Measurements from ENCODE around the gene COL13A1.

COL13A1 gene

DNA sequence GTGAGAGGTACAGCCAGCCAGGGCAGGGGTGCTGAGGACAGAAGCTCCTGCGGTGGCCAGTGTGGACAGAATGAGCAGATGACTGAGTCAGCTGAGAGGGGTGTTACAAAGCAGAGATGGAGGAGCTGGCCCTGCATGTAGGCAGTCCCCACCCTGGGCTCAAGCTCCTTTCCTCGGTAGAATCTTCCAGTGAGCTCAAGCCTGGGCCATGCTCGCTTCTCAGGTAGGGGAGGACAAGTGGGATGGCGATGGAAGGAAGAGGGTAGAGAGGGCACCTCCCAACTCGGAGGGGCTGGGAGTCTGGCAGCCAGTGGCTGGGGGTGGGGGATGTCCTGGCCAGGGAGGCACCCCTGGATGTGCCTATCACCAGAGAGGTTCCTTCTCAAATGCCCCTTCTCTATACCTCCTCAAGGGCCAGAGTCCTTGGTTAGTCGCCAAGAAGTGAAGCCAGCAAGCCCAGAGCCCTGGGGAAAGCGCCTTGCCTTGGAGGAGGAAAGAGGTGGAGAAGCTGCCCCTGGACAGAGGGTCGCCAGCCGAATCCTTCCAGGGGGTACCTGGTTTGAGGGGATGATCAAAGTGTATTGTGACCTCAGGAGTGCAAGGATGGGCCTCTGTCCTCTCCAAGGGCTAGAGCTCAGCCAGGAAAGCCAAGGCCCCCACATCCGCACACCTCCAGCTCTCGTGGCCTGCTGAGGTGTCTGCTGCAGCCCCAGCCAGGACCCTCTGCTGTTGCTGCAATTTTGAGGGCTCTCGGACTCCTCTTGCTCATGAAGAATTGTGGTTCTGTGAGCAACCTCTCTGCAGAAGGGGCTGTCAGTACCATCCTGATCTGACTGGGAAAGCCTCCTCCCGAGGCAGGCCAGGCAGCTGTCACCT lies 162.4 kb downstream of the COL13A1 start:
- DNase-seq (ENCODE audit: low read depth): no peak

DNA sequence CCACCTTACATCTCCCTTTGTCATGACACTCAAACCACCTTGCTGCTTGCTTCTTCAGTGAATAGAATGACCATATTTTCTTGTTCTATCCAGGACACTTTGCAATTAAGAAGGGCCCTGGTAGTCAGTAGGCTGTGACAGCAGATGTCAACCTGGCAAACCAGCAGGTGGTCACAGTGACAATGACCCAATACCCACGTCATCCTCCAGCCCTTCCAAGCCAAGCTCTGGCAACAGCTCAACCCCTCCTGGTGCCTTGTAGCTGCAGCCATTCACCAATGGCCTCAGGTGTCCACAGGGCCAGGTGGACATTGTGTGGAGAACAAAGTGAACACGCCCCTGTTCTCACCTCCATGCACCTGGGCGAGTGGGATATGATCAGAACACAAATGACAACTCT lies 163.4 kb downstream of the COL13A1 start:
- no peak for DNase-seq (ENCODE audit: low read depth)

- DNase-seq (ENCODE audit: low read depth): no peak
Measured at GRCh38 chr10:69965919-69966662, 164.4 kb downstream of the COL13A1 start.

- no peak for DNase-seq (ENCODE audit: low read depth)
Measured at GRCh38 chr10:69968830-69969229, 167.1 kb downstream of the COL13A1 start.

- DNase-seq (ENCODE audit: low read depth): no peak
Measured at GRCh38 chr10:69969977-69970376, 168.3 kb downstream of the COL13A1 start.

DNA sequence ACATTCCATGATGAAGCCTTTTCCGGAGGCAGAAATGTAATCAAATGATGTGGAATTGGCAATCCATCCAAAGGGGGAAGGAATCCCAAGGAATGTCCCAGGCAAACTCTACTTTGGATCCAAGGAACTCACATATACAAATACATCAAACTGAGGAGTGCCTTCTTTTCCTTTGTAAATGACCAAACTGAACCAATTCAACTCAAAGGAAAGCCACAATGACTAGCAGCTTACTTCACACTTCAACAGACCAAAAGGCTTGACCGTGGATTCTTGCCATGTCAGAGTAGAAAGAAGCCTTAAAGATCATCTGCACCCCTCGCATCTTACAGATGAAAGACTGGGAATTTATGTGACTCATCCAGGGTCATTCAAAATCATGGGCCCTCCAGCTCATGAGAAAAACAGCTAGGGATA lies 171.3 kb downstream of the COL13A1 start:
- DNase-seq (ENCODE audit: low read depth): no peak

DNA sequence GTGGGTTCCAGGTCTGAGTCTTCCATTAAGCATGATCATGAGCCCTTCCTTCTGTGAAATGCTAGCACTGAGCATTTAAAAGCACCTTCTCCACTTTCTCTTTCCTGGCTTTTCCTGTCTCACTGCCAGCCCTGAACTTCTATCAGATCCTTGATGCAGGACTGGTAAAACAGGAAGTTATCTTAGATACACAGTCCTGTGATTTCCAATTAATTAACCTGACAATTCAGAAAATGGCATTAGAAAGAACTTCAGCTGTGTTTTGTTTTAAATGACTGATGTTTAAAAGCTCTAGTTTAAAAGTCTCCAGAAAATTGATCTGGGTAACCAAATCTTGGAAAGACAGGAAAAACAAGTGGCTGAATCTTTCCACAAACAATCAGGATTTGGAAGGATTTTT lies 172.0 kb downstream of the COL13A1 start:
- DNase-seq (ENCODE audit: low read depth): no peak

DNA sequence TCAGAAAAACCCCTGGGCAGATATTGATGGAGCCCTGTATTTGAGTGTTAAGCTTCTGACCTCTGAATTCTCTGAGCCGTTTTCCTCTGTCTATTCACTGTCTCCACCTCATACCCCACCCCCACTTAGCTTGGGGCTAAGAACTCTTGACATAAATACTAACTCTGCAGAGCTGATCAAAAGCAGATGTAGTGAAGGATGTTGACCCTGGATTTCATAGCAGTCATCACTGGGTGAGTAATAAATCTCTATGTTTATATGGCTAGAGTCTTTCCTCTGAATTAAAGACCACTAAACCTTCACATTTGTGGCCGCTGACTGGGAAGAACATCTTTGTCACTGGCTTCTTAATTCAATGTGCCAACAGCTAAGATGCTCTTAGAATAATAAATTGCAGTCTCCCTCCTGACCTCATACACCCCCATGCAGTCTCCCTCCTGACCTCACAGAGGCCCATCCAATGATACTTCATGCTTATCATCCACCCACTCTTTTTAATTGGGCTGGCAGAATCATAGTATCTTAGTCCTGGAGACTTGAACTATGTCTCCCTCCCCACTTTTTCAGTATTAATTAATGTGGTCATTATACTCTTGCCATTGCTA lies 172.9 kb downstream of the COL13A1 start:
- no peak for DNase-seq (ENCODE audit: low read depth)

DNA sequence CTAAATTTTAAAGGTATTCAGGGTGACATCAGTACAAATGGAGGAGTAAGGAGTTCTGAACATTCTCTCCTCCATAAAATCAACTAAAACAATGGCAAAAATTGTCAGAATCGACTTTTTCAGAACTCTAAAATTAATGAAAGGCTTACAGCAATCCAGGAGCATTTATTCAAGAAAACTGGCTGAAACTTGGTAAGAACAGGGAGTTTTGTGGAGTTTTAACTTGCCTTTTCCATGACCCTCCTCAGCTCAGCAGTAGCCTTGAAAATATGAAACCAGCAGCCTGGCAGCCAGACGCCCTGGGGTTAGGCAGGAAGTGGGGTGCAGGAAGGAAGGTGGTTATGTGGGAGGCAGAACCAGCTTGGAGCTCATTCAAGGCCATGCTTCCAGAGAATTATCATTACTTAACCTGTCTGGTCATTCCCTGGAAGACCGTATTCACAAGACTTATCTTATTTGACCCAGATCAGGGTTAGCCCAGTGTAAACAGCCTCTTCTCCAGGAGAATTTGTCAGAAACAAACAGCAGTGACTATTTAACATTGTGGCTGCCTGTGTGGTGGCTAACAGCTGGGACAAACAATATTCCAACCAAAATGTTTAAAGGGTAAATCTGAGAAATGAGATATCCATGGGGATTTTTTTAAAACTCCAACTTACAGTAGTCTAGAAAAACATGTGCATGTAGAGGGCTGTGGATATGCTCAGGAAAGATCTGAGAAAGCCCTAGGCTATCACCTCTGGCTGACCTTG lies 175.3 kb downstream of the COL13A1 start:
- no peak for DNase-seq (ENCODE audit: low read depth)

- DNase-seq (ENCODE audit: low read depth): no peak
Measured at GRCh38 chr10:69979174-69979573, 177.5 kb downstream of the COL13A1 start.

- DNase-seq (ENCODE audit: low read depth): no peak
Measured at GRCh38 chr10:69980672-69981071, 179.0 kb downstream of the COL13A1 start.

GRCh38 chr10:69988094-69988493 lies 186.4 kb downstream of the COL13A1 start:
- no peak for DNase-seq (ENCODE audit: low read depth)

DNA sequence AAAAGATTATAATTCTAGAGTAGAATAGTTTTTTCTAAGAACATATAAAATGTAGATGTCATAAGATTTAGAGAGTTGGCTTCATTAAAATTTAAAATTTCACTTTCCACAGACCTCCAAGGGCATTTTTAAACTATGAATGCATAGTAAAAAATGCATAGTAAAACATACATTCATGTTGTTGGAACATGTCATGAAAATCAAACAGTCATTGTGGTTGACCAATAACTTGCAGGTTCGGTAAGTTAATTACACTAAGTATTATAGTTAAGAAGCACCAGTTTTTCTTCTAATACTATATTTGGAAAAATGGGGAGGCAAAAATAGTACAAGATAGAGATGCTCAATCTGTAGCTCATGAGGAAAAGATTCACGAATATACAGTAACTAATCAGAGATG lies 189.4 kb downstream of the COL13A1 start:
- DNase-seq (ENCODE audit: low read depth): no peak

- no peak for DNase-seq (ENCODE audit: low read depth)
Measured at GRCh38 chr10:69994262-69994661, 192.6 kb downstream of the COL13A1 start.

DNA sequence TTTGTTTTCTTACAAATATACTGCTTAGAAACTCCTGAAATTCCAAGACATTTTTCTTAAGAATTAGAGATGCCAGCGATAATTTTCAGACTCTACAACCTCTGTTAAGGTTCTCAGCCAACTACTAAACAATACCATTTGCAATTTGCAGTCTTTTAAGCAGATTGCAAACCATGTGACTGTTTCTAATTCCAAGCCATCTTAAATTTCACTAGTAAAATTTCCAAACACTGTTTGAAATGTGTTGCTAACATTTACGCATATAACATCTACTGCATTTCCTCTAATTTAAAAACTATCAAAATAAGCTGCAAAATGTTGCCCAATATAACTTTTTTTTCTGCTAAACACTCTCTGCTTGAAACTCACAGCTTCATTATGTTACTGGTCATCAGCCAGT lies 194.9 kb downstream of the COL13A1 start:
- no peak for DNase-seq (ENCODE audit: low read depth)

DNA sequence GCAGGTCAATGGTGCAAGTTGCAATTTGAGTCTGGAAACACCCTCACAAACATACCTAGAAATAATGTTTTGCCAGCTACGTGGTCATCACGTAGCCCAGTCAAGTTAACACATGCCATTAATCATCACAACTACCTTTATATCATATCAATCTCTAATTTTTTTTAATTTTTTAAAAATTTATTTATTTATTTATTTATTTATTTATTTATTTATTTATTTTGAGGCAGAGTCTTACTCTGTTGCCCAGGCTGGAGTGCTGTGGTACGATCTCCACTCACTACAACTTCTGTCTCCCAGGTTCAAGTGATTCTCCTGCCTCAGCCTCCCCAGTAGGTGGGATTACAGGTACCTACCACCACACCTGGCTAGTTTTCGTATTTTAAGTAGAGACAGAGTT lies 198.6 kb downstream of the COL13A1 start:
- DNase-seq (ENCODE audit: low read depth): no peak

DNA sequence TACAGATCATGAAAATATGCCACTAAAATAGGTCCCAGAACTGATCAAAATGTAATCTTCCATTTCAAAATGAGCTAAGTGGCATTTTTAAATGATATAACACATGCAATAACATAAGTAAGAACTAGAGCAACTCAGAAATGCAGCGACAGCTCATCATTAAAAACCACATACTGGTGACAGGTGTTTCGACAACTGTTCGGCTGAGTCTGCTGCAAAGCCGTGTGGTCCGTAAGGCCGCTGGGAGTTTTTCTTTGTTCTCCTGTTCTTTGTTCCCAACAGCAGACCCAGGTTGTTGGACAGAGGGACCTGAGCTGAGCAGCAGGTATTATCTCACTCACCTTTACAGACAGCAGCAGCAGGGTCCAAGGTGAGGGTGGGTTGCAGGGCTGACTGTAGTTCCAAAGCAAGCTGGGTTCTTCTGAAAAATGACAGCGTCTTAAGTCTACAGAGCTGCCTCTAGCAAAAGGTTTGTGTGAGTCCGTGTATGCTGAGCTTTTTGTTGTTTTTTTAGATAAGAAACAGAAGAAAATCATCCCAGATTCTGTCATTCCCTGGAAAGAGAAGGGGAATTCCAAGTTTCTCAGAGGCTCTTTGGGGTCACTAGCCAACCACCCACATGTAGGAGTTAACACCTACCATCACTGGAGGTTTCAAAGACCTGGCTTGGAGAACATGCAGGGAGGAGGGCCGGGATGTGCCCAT lies 205.6 kb downstream of the COL13A1 start:
- DNase-seq (ENCODE audit: low read depth): no peak
